GM19035 (cell line): ENCODE results near the gene PLBD1.

ENCODE experiments used
- ATAC-seq: cut with Tn5 transposase; IDR thresholded peaks from one replicate; pipeline ENCODE4 v1.9.1; 2021; ENCODE audit not compliant: unreplicated experiment

PLBD1 gene, protein sequence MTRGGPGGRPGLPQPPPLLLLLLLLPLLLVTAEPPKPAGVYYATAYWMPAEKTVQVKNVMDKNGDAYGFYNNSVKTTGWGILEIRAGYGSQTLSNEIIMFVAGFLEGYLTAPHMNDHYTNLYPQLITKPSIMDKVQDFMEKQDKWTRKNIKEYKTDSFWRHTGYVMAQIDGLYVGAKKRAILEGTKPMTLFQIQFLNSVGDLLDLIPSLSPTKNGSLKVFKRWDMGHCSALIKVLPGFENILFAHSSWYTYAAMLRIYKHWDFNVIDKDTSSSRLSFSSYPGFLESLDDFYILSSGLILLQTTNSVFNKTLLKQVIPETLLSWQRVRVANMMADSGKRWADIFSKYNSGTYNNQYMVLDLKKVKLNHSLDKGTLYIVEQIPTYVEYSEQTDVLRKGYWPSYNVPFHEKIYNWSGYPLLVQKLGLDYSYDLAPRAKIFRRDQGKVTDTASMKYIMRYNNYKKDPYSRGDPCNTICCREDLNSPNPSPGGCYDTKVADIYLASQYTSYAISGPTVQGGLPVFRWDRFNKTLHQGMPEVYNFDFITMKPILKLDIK

DNA sequence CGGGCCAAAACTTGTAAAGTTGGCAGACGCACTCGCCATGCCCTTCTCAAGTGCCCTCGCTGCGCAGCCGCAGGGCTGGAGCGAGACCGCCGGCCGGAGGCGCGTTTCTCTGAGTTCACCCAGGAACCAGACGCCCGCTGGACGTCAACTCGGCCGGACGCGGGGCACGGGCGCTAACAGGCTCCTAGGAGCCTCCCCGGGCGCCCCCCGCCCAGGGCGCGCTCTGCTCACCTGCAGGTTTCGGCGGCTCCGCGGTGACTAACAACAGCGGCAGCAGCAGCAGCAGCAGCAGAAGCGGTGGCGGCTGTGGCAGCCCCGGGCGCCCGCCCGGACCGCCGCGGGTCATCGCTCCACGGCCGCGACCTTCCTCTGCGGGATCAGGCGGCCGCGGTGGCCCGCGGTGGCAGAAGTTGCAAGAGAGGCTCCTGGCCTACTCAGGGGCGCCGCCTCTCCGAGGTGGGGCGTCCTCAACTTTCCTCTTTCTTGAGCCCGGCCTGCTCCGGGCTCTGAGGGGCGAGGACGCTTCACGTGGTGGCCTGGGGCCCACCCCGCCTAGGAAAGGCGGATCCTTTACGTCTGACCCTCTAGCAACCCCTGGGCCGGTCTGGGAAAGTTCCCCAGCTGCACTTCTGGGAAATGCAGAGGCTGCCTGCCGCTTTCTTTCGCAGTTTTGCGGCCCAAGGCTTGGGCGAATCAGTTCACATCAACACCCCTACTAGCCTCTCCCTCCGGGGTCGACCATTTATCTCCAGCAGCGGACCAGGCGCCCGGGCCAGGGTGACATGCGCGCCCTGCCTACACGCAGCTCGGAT, at the start of gene PLBD1:
Gene PLBD1, minus strand, starts transcription at position 533 of the 812 bp plus-strand sequence. Its CDS starts 187 bp downstream, at position 346.
- peak; percentile 46 for ATAC-seq

DNA sequence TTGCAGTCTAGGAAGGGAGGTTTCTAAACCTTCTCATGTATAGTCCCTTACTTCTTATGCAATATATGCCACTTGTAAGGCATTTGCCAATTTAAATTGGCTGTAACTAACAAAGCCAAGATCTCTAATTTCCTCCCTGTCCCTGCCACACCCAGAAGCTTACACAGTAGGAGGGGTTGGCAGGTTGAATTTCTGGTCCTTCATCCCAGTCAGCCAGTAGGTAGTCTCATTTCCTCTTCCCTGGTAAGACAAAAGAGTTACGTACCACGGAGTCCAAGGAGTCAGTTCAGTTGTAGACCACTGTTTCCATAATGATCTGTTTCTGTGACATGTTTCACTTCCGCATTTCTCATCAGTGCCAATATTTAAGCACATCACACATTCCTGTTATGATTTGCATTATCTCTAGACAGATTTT, 47.0 kb upstream of the PLBD1 start:
- ATAC-seq, result peak; percentile 39

DNA sequence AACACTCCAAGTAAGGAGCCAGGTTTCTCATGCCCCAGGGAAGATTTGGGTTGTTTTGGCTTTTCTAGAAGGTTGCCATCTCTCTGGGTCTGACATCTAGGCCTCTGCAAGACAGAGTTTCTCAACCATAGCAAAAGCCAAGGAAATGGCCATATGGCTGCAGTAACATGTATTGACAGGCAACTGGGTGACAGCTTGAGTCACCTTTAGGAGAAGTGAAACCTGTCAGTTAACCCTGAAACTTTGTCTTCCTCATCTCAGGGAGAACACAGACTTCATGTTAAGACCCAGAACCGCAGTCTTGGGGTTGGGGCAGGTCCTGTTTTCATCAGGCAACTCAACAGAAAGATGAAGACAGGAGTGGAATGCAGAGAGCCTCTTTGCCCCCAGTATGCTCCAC, 46.0 kb upstream of the PLBD1 start:
- ATAC-seq, result peak; percentile 97

DNA sequence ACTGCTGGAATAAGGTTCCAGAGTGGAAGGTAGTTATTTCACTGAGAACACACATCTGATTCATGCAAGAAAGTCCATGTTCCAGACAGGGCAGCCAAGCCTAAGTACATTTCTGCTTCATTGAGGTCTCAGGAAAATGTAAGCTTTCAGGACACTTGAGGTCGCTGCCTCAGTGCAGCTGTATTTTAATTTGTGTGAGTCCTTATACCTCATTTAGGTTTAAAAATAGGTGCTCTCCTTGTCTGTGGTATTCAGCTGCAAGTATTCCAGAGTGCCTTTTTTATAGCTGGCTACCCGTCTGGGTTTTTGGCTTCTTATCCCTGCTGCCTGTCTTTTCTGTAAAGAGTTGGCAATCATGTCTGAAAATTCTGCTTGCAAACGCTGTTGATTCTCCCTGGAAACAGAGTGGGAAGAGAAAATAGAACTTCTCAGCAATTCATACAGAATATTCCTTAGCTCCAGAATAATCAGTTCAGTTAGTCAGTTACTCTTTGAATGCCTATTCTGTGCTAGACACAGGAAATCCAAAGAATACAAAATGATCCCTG, 45.3 kb upstream of the PLBD1 start:
- no peak for ATAC-seq

DNA sequence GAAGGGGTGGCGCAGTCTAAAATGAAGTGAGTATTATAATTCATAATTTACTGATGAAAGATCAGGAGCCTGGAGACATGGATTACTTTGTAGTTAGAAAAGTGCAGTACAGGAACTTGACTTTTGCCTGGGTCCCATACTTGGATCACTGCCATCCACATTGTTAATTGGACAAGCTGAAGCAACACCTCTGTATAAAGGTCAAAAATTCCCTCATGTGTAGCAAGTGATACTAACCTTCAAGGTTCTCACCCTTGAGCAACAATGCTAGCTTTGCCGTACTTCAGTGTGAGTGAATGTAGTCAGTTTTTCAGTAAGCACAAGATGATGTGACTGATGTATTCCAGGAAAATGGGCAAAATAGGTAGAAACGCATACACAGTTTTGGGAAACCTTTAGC, 44.6 kb upstream of the PLBD1 start:
- no peak for ATAC-seq

DNA sequence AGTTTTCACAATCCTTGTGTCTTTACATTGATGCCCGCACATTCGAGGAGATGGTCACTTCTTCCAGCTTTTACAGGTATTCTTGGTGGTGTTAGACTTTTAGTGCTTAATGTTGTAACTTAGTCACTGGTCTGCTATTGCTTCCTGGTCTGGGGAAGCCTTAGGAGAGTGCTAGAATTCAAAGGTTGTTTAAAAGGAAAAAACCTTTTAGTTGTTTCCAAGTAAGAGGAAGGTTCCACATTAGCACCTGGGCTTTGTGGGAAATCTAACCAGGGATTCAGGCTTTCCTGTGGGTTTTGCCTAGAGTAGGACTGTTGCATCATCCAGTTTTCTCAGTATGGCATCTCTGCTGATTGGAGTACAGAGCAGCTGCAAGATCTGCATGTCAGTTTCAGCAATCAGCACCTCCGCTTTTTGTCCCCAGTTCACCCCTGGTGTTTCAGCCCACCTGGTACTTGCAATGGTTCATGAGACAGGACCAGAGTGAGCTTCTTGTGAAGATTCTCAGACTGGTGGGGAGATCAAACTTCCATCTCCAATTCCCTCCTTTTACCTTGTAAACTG, 44.0 kb upstream of the PLBD1 start:
- no peak for ATAC-seq

DNA sequence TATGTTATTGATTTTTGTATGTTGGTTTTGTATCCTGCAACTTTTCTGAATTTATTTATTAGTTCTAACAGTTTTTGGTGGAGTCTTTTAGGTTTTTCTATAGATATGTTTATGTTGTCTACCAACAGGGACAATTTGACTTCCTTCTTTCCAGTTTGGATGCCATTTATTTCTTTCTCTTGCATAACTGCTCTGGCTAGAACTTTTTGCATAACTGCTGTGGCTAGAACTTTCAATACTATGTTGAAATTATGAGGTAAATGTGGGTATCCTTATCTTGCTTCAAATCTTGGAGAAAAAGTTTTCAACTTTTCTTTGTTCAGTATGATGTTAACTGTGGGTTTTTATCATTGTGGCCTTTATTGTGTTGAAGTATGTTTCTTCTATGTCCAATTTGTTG, 39.9 kb upstream of the PLBD1 start:
- ATAC-seq, result no peak

DNA sequence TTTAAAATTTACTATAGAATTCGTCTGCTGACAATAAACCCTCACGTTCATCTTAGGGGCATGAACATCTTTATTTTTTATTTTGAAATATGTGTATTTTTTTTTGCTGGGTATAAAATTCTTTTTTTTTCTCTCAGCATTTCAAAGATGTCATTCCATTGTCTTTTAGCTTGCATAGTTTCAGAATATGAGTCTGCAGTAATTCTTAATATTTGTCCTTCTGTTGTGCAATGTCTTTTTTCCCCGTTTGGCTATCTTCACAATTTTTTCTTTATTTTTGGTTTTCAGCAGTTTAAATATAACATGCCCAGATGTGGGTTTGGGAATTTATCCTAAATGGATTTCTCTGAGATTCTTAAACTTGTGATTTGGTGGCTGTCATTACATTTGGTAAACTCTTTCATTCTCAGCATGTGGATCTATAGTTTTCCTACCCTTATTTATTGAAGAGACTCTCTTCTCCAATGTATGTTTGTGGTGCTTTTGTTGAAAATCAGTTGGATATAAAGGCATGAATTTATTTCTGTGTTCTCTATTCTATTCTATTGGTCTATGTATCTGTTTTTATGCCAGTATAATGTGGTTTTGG, 37.8 kb upstream of the PLBD1 start:
- ATAC-seq, result no peak

DNA sequence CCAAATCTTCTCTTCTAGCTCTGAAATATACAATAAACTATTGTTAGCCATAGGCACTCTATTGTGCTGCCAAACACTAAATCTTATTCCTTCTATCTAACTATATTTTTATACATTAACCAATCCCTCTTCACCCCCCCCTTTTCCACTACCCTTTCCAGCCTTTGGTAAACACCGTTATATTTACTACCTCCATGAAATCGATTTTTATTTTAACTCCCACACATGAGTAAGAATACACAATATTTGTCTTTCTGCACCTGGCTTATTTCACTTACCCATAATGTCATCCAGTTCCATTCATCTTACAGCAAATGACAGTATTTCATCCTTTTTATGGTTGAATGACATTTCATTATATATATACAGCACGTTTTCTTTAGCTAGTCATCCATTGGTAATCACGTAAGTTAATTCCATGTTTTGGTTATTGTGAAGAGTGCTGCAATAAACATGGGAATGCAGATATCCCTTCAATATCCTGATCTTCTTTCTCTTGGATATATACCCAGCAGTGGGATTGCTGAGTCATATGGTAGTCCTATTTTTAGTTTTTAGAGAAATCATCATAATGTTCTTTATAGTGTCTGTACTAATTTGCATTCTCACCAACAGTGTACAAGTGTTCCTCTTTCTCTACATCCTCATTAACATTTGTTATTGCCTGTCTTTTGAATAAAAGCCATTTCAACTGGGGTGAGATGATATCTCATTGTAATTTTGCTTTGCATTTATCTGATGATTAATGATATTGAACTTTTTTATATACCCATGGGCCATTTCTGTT, 34.2 kb upstream of the PLBD1 start:
- no peak for ATAC-seq

DNA sequence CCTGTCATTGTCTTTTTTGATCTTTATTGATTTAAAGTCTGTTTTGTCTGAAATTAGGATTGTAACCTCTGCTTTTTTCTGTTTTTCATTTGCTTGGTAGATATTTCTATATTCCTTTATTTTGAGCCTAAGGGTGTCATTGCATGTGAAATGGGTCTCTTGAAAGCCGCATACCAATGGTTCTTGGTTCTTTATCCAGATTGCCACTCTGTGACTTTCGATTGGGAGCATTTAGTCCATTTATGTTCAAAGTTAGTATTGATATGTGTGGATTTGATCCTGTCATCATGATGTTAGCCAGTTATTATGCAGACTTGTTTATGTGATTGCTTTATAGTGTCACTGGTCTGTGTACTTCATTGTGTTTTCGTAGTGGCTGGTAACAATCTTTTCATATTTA, 29.8 kb upstream of the PLBD1 start:
- no peak for ATAC-seq

DNA sequence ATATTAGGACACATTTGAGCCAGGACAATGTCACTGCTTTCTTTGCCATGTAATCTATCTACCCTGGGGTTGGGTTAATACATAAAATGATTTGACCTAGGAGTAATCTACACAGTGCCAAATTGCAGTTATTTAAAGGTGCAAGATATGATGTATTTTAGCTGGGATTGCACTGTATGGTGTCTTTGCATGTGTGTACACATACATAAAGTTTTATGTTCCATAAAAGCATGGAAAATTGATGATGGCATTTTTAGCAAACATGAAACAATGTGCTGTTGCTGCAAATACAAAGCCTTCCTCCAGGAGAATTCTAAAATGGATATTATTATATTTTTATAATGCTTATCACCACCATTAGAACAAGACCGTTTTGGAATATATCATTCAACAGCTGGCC, 24.0 kb upstream of the PLBD1 start:
- no peak for ATAC-seq

DNA sequence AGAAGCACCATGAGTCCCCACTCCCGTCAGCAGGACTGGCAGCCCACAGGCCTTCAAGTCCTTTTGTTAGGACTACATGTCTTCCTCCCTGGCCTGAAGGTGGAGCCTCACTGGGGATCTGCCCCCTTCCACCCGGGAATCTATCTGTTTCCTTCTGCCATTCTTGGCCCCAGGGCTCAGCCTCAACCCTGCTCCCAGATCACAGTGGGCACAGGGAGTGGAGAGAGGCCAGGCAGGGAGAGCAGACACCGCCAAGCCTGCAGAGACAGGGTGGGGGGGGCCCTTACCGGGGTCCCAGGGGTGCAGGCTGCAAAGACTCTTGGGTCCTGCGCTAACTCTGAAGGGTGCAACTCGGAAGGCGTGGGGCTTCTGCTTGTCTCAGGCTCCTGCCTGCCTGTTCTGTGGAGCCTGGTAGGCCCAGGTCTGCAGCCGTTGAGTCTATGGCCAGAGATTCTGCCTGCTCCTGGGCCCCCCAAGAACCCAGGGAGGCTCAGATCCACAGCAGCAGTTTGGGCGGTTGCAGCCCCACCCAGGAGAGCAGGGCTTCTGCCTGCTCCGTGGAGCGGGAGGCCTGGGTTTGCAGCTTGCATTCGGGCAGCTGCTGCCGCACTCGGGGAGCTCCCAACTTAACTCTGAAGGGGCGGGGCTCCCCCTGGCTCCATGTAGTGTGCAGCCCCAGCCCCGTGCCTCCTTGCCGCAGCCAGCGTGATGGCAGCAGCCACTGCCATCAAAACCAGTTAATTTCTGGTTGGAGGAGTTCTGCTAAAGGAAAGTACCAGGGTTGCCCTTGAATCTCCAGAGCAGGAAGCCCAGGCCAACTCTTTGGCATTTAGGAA, 21.7 kb upstream of the PLBD1 start:
- no peak for ATAC-seq

DNA sequence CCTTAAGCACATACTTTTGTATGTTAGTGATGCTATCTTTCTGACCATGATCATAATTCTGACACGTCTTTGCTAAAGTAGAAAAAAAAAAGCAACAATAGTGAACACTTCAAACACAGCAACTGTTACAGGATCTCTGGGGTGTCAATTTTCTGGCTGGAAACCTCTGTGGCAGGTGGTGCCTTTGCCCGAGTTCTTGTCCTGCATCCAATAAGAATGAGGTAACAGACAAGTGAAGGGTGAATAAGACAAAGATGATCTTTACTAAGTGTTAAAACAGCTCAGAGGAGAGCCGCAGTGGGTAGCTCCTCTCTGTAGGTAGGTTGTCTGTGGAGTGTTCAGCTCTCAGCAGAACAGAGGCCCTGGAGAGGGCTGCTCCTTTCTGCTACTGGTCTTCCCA, 20.9 kb upstream of the PLBD1 start:
- no peak for ATAC-seq

DNA sequence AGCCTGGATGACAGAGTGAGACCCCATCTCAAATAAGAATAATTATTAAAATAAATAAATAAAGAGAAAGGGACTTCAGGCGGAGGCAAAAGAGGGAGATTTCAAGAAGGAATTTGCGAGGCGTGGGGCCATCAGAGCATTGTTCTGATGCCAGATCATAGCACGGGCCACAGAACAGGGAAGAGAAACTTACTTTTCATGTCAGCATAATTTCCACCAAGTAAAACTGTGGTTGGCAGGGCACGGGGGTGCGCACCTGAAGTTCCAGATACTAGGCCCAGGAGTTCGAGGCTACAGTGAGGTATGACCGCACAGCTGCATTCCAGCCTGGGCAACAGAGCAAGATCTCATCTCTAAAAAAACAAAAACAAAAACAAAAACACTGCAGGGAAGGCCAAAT, 11.0 kb upstream of the PLBD1 start:
- no peak for ATAC-seq

DNA sequence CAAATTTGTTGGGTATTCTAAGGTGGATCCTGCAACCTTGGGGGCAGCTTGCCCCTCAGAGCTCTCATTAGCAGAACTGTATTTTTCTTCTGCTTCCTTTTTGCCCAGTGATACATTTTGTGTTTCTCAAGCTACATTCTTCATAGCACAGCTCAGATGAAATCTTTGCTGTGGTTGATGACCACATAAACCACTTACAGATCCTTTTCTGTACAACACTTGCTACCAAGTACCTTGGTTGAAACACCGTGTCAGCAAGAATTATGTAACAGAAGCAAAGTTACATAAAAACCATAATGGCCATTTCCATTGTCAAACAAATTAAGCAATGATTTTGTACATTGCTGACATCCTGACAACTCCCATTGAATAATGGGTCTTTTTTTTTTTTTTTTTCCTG, 9.7 kb upstream of the PLBD1 start:
- ATAC-seq, result peak; percentile 81

DNA sequence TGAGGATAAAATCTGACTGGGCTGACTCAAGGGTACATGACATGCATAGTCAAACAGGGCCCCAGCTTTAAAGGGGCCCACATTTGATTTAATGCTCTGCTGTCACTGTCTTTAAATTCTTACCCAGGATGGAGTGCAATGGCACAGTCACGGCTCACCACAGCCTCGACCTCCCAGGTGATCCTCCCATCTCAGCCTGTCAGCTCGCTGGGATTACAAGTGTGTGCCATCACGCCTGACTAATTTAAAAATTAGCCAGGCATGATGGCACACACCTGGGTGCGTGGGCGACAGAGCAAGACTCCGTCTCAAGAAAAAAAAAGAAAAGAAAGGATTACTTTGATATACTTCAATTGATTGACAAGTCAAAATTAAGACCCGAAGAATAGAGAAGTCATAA, 9.2 kb upstream of the PLBD1 start:
- ATAC-seq, result peak; percentile 31

DNA sequence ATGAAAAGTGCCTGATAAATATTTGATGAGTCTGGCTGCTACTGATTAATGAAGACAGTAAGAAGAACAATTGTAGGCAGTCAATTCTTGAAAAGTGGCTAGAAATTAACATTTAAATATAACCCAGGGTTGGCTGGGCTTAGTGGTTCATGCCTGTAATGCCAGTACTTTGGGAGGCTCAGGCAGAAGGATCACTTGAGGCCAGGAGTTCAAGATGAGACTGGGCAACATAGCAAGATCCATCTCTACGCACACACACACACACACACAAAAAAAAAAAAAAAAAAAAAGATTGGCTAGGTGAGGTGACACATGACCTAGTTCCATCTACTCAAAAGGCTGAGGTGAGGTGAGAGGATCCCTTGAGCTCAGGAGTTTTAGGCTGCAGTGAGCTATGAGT, 7.9 kb upstream of the PLBD1 start:
- no peak for ATAC-seq

DNA sequence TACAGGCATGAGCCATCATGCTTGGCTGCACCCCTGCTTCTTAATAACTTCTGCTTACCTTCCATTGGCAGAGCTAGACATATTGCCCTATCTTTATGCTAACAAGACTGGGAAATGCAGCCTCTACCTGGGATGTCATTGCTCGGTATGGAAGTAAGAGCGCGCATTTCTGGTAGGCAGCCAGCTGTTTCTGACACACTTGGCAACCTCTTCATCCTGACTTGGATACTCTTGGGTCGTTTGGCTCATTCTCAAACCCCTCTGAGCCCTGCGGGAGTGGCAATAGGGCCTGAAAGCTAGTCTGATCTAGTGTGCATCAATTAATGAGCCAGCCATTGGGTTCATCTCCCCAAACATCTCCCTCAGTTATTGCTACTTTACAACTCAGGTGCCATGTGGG, 5.4 kb upstream of the PLBD1 start:
- ATAC-seq, result no peak

DNA sequence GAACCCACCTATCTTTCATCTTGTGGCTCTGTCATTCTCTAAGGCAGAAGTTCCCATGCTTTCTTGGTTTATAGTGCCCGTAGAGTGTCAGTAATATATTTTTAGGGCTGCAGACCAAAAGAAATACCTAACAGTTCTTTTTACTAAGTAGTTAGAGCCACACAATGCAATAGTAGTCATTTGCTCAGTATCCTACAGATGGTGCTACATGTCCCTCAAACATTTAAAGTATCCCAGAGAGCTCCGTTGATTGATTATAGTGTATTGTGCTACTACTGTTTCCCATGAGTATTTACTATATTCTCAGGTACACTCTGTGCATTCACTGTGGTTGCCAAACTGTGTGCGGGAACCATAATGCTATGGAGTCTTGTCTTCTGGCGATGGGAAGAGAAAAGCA, 4.7 kb upstream of the PLBD1 start:
- no peak for ATAC-seq
